Measurements from ENCODE around the gene ERBB4.

ERBB4 gene

GRCh38 chr2:211447548-211447947 is 1091.1 kb downstream of the ERBB4 start:
- Histone ChIP-seq H3K27ac (ENCODE audit: low read depth, low read length) (no peak overlapping the region), H3K9me3 (ENCODE audit: control insufficient read depth, insufficient read depth, low read length) (no peaks in the 10 kb centered on the region), H3K4me1 (ENCODE audit: control insufficient read depth, low read length) (peaks cover 37% of the 10 kb centered on the region), H3K79me2 (ENCODE audit: control insufficient read depth, low read length) (no peaks in the 10 kb centered on the region), H3K27me3 (ENCODE audit: control insufficient read depth, low read length) (no peaks in the 10 kb centered on the region), H3K36me3 (ENCODE audit: control insufficient read depth, low read length) (no peaks in the 10 kb centered on the region), H4K20me1 (ENCODE audit: control insufficient read depth, insufficient read depth, low read depth, low read length) (no peaks in the 10 kb centered on the region), H3K4me2 (ENCODE audit: low read length) (peak overlapping the region; percentile 34), H3F3A (ENCODE audit: control insufficient read depth, insufficient read depth) (no peaks in the 10 kb centered on the region), H3K9me2 (replicated peaks; ENCODE audit: control insufficient read depth, low read length) (no peaks in the 10 kb centered on the region), H3K4me3 (ENCODE audit: low read length) (0 out of 2 replicates have a peak overlapping the region, but pooled peaks have one; percentile 5)
- no peak for TF ChIP-seq CTCF (IDR thresholded peaks at IDR 0.05; ENCODE audit: low read depth, low read length, poor library complexity, severe bottlenecking)
- TF ChIP-seq EZH2phosphoT487 (IDR thresholded peaks at IDR 0.05; ENCODE audit: borderline replicate concordance, low read length), result no peak

GRCh38 chr2:211440107-211440506 is 1098.5 kb downstream of the ERBB4 start:
- Histone ChIP-seq H3K9me3 (ENCODE audit: control insufficient read depth, insufficient read depth, low read length) (no peaks in the 10 kb centered on the region), H4K20me1 (ENCODE audit: control insufficient read depth, insufficient read depth, low read depth, low read length) (no peaks in the 10 kb centered on the region), H3K9me2 (replicated peaks; ENCODE audit: control insufficient read depth, low read length) (no peaks in the 10 kb centered on the region), H3K36me3 (ENCODE audit: control insufficient read depth, low read length) (no peaks in the 10 kb centered on the region), H3K4me2 (ENCODE audit: low read length) (no peak overlapping the region), H3F3A (ENCODE audit: control insufficient read depth, insufficient read depth) (no peaks in the 10 kb centered on the region), H3K79me2 (ENCODE audit: control insufficient read depth, low read length) (no peaks in the 10 kb centered on the region), H3K4me3 (ENCODE audit: low read length) (no peak overlapping the region), H3K27ac (ENCODE audit: low read depth, low read length) (no peak overlapping the region), H3K27me3 (ENCODE audit: control insufficient read depth, low read length) (no peaks in the 10 kb centered on the region), H3K4me1 (ENCODE audit: control insufficient read depth, low read length) (peaks cover 22% of the 10 kb centered on the region)
- TF ChIP-seq CTCF (IDR thresholded peaks at IDR 0.05; ENCODE audit: low read depth, low read length, poor library complexity, severe bottlenecking), result no peak
- TF ChIP-seq EZH2phosphoT487 (IDR thresholded peaks at IDR 0.05; ENCODE audit: borderline replicate concordance, low read length), result no peak

GRCh38 chr2:211439011-211439410 is 1099.6 kb downstream of the ERBB4 start:
- Histone ChIP-seq H3K27ac (ENCODE audit: low read depth, low read length) (no peak overlapping the region), H3F3A (ENCODE audit: control insufficient read depth, insufficient read depth) (no peaks in the 10 kb centered on the region), H4K20me1 (ENCODE audit: control insufficient read depth, insufficient read depth, low read depth, low read length) (no peaks in the 10 kb centered on the region), H3K79me2 (ENCODE audit: control insufficient read depth, low read length) (no peaks in the 10 kb centered on the region), H3K4me1 (ENCODE audit: control insufficient read depth, low read length) (peaks cover 22% of the 10 kb centered on the region), H3K9me3 (ENCODE audit: control insufficient read depth, insufficient read depth, low read length) (no peaks in the 10 kb centered on the region), H3K9me2 (replicated peaks; ENCODE audit: control insufficient read depth, low read length) (no peaks in the 10 kb centered on the region), H3K4me2 (ENCODE audit: low read length) (peak overlapping the region; percentile 25), H3K27me3 (ENCODE audit: control insufficient read depth, low read length) (no peaks in the 10 kb centered on the region), H3K36me3 (ENCODE audit: control insufficient read depth, low read length) (no peaks in the 10 kb centered on the region), H3K4me3 (ENCODE audit: low read length) (no peak overlapping the region)
- TF ChIP-seq CTCF (IDR thresholded peaks at IDR 0.05; ENCODE audit: low read depth, low read length, poor library complexity, severe bottlenecking) (no peak), EZH2phosphoT487 (IDR thresholded peaks at IDR 0.05; ENCODE audit: borderline replicate concordance, low read length) (no peak)

Data from DOHH2 (cell line).